Stimulated activated CD8-positive, alpha-beta memory T cell treated with anti-CD3 and anti-CD28 coated beads, Interleukin-15, amount 100 ng/mL, for 1 hour (primary cell): ENCODE data around the gene TMEM252.

Source experiments
- DNase-seq: peaks from one replicate; pipeline ENCODE4 v3.0.0-alpha.2; 2020; ENCODE audit warnings: low read depth

TMEM252 gene

GRCh38 chr9:68498816-68499215 is 41.9 kb downstream of the TMEM252 start:
- DNase-seq: no peak

GRCh38 chr9:68497629-68498028 is 43.1 kb downstream of the TMEM252 start:
- DNase-seq: no peak

- DNase-seq: no peak
These were observed 44.3 kb downstream of the TMEM252 start for GRCh38 chr9:68496356-68496755.

GRCh38 chr9:68495247-68495646 is 45.4 kb downstream of the TMEM252 start:
- DNase-seq: no peak

- no peak for DNase-seq
These were observed 46.6 kb downstream of the TMEM252 start for GRCh38 chr9:68493958-68494577.

- no peak for DNase-seq
These were observed 47.1 kb downstream of the TMEM252 start for GRCh38 chr9:68493541-68493940.

GRCh38 chr9:68492806-68493205 is 47.9 kb downstream of the TMEM252 start:
- no peak for DNase-seq

- DNase-seq: no peak
These were observed 51.0 kb downstream of the TMEM252 start for GRCh38 chr9:68489646-68490045.

- no peak for DNase-seq
These were observed 52.6 kb downstream of the TMEM252 start for GRCh38 chr9:68488126-68488525.
